ENCODE data around the gene AQP12B. TPM values are rescaled to one million over a fixed set of nuclear protein-coding genes. Genes with fewer than 3 reads are reported as not detected.

Gene AQP12B
- total RNA-seq, 1 donor = under 0.01 TPM

GRCh38 chr2:240650254-240650965 lies 32.3 kb downstream of the AQP12B start:
- no peak for DNase-seq (ENCODE audit: low read depth in 2 of 3, low spot score in 2 of 3)

DNA sequence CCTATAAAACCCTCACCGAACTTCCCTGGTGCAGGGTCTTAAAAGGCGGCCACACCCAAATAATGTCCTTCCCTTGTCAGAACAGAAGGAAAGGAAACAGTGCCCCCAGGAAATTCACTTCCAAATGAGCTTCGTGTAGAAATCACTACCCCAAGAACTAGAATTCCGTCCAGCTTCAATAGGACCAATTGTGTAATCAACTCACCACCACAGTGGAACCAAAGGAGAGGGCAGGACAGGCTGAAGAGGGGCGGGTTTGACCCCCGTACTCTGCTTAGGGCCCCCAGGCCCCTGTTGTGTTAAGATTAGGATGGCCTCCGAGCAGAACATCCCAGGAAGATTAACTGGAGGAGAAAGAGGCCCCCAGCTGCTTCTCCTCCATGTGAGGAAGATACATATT lies 33.4 kb downstream of the AQP12B start:
- DNase-seq (ENCODE audit: low read depth in 2 of 3, low spot score in 2 of 3) = no peak

DNA sequence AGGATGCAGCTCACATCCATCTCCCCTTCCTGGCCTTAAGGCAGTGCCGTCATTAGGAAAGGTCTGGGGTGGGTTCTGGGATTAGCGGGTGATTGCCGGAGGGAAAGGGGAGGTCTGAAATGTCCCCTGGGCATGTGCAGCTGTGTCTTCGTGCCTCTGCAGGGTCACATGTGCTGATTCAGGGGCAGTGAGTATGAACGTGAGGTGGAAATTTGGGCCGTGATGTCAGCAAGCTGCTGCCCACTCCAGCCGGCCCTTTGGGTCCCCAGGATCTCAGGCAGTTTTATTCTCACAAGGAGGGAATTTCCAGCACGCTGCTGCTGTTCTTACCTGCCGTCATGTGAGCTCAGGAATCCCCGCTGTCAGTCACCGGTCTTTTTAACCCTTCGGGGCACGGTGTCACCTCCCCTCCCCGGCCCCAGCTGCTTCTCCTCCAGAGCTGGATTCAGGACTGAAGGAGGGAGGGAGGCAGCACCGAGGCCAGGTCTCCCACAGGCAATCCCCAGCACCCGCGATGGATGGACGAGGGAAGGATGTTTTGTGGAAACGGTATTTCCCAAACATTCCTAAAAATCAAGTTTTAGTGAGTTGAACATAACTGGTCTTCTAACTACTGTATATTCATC lies 33.9 kb downstream of the AQP12B start:
- no peak for DNase-seq (ENCODE audit: low read depth in 2 of 3, low spot score in 2 of 3)

DNA sequence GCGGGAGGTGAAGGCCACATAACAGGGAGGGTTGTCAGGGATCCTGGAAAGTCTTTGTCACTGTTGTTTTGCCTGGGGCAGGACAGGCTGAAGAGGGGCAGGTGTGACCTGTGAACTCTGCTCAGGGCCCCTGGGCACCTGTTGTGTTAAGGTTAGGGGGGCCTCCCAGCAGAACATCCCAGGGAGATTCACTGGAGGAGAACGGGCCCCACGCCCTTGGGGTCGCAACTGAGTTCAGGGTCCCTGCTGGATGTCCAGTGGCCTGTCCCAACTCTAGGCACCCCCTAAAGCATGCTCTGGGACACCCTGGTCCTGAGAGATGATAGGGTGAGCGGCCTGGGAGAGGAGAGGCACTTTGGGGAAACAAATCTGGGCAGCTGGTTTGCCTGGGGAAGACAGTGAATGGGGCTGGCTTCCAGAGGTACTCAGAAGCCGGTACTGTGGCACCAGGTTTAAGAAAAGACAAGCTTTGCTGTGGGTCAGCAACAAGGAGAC lies 34.5 kb downstream of the AQP12B start:
- no peak for DNase-seq (ENCODE audit: low read depth in 2 of 3, low spot score in 2 of 3)

GRCh38 chr2:240647503-240648154 lies 35.1 kb downstream of the AQP12B start:
- DNase-seq (ENCODE audit: low read depth in 2 of 3, low spot score in 2 of 3) = no peak

- DNase-seq (ENCODE audit: low read depth in 2 of 3, low spot score in 2 of 3) = no peak
These were observed 35.7 kb downstream of the AQP12B start for GRCh38 chr2:240646900-240647502.

DNA sequence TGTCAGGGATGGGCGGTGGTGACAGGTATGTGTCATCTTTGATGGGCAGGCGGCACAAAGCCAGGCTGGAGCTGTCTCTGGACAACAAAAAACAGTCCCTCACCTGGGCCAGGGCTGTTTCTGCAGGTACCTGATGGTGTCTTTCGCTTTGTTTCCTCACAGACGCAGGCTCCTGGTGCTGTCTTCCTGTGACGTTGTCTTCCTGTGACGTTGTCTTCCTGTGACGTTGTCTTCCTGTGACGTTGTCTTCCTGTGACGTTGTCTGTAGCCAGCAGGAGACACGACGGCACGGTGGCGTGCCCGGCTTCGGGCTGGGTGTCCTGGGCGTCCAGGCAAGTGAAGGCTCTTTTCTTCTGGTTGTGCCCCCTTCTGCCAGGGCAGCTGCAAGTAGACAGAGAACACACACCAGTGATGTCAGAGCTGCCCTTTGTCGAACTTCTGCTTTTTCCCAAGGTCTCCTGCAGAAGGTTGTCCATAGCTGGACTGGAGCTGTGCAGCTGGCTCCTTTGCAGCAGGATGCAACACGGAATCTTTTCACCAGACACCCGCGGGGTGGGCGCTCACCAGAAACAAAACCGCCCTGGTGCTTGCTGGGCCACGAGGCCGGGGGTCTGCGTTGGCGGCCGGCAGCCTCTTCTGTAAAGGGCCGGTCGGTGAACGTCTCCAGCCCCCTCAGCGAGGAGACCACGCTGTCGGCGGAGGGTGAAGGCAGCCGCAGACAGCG lies 36.3 kb downstream of the AQP12B start:
- peak in 1 of 3 donors; percentile 44 for DNase-seq (ENCODE audit: low read depth in 2 of 3, low spot score in 2 of 3)

DNA sequence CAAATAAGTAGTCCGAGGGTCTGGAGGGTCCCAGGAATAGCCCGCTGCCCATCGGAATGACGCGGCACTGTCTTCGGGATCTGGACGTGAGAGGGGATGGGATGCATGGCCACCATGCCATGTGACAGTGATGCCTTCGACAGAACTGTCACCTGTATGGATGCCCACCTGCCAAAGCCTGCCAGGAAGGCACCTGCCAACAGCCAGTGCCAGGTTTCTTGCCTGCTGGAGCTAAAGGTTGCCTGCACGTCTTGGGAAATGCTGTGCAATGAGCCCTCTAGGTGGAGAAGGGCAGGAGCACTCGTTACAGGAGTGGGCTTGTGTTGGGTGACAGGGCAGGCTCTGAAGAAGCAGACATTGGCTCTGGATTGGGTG lies 36.9 kb downstream of the AQP12B start:
- DNase-seq (ENCODE audit: low read depth in 2 of 3, low spot score in 2 of 3) = no peak

GRCh38 chr2:240645346-240645745 lies 37.3 kb downstream of the AQP12B start:
- DNase-seq (ENCODE audit: low read depth in 2 of 3, low spot score in 2 of 3) = no peak

GRCh38 chr2:240644859-240645301 lies 37.8 kb downstream of the AQP12B start:
- DNase-seq (ENCODE audit: low read depth in 2 of 3, low spot score in 2 of 3) = no peak

GRCh38 chr2:240644171-240644651 lies 38.5 kb downstream of the AQP12B start:
- DNase-seq (ENCODE audit: low read depth in 2 of 3, low spot score in 2 of 3) = no peak

- DNase-seq (ENCODE audit: low read depth in 2 of 3, low spot score in 2 of 3) = no peak
These were observed 38.9 kb downstream of the AQP12B start for GRCh38 chr2:240643811-240644150.

- no peak for DNase-seq (ENCODE audit: low read depth in 2 of 3, low spot score in 2 of 3)
These were observed 39.4 kb downstream of the AQP12B start for GRCh38 chr2:240643093-240643810.

GRCh38 chr2:240642806-240643092 lies 39.9 kb downstream of the AQP12B start:
- no peak for DNase-seq (ENCODE audit: low read depth in 2 of 3, low spot score in 2 of 3)

GRCh38 chr2:240642061-240642805 lies 40.5 kb downstream of the AQP12B start:
- no peak for DNase-seq (ENCODE audit: low read depth in 2 of 3, low spot score in 2 of 3)

DNA sequence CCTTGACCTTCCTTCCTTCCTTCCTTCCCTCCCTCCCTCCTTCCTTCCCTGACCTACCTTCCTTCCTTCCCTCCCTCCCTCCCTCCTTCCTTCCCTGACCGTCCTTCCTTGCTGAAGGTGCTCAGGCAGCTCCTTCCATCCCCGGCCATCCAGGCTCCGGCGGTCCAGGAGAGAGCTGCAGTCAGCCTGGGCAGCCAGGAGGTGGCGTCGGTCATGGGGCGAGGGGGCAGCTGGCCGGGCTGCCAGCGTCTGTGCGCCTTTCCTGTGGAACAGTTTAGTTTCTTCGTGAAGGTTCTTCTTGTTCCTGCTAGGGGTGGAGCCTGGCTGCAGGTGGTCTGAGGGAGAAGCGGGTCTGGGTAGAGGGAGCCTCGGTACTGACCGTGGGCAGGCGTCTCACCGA lies 41.7 kb downstream of the AQP12B start:
- DNase-seq (ENCODE audit: low read depth in 2 of 3, low spot score in 2 of 3) = peak in 1 of 3 donors; percentile 36

DNA sequence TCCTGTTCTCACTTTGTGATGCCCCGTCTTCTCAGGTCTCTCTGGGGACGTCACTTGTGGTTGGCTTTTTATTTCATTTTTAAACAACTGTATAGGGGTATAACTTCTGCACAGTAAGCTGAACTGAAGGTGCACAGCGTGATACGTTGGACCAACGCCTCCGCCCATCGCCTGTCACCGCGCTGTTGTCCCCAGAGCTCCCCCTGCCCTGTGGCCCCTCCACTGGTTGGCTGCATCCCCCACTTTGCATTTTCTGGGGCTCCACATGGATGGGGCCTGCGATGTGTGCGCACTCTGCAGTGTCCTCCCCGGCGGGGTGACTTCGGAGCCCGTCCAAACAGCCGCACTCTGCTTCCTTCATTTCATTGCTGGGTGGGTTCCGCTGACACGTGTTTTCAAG lies 43.1 kb downstream of the AQP12B start:
- no peak for DNase-seq (ENCODE audit: low read depth in 2 of 3, low spot score in 2 of 3)

DNA sequence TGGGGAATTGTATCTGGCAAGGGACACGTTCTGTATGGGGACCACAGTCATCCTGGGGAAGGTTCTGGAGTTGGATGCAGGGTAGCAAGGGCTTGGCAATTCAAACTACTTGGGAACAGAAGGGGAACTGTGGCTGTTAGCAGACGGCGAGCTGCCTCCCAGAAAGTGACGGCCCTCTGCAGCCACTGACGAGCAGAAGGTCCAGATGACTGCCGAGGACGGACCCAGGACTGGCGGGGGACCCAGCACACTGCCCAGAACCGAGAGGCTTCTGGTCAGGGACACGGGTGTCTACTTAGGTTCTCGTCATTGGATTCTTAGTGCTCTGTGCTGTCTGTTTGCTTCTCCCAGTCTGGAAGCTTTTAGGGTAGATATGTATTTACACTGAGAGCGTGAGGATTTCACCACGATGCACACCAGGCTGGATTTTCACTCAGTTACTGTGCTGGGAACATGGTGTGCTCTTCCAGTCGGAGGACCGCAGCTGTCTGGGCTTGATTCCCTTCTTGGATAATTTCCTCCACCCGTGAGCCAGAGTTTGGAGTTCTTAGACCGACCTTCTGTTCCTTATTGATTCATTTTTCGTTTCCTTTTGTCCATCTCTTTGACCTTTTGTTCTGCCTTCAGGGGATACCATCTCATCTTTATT lies 44.0 kb downstream of the AQP12B start:
- no peak for DNase-seq (ENCODE audit: low read depth in 2 of 3, low spot score in 2 of 3)

- no peak for DNase-seq (ENCODE audit: low read depth in 2 of 3, low spot score in 2 of 3)
These were observed 44.8 kb downstream of the AQP12B start for GRCh38 chr2:240637901-240638345.

Measured in hematopoietic multipotent progenitor cell (in vitro differentiated cells).